Esophagus squamous epithelium (tissue), 5 donors: ENCODE measurements around the gene SEMA6D. TPM values are rescaled to one million over a fixed set of nuclear protein-coding genes. Genes with fewer than 3 reads are reported as not detected.
A peak's percentile ranks its signal among the peaks of the same experiment; 100 is the strongest.

Source experiments
- DNase-seq: peaks from one replicate; lab custom pipeline; 2025; lab: John Stamatoyannopoulos, UW
- H3K27ac ChIP-seq, 4 donors: fragments of 200-600 bp; sonication (generic); one replicate each; pipeline ENCODE4 v1.5.1; 2016 to 2019; ENCODE audit warnings: mild to moderate bottlenecking in 1 of 4
- H3K27me3 ChIP-seq, 4 donors: fragments of 200-600 bp; sonication (generic); 1 replicate in 3 of 4; 2 replicates in 1 of 4; pipeline versions ENCODE4 v1.5.1 to v1.6.0; 2017 to 2021; ENCODE audit warnings: antibody characterized with exemption in 1 of 4
- H3K36me3 ChIP-seq, 3 donors: fragments of 200-600 bp; sonication (generic); one replicate each; pipeline ENCODE4 v1.5.1; 2016 to 2019
- H3K4me1 ChIP-seq, 3 donors: fragments of 200-600 bp; sonication (generic); one replicate each; pipeline ENCODE4 v1.5.1; 2017 to 2019
- H3K4me3 ChIP-seq, 4 donors: fragments of 200-600 bp; sonication (generic); 1 replicate in 3 of 4; 2 replicates in 1 of 4; pipeline ENCODE4 v1.5.1; 2016 to 2019; ENCODE audit warnings: mild to moderate bottlenecking in 2 of 4, moderate library complexity in 1 of 4
- H3K9me3 ChIP-seq, 3 donors: fragments of 200-600 bp; sonication (generic); one replicate each; pipeline ENCODE4 v1.5.1; 2016 to 2019
- POLR2A ChIP-seq, 4 donors: fragments of 450-650 bp; IDR thresholded peaks; one replicate each; pipeline ENCODE4 v1.6.1; 2017; ENCODE audit warnings: antibody characterized with exemption in 4 of 4, mild to moderate bottlenecking in 4 of 4, moderate library complexity in 3 of 4
- WGBS, 2 donors: methylation state at CpG; one replicate each; pipeline ENCODE4 v1.1.5; 2018; 5-methylcytosine and 5-hydroxymethylcytosine counted together
- intact Hi-C: fragments of 100-400 bp; cut with DNase I; formaldehyde crosslinking; loops from one replicate; pipeline ENCODE4 v1.15.0; 2022
- total RNA-seq, 4 donors: library from RNA; depleted of rRNA; stranded (reverse); fragments of >200 nt; gene quantifications; one replicate each; pipeline ENCODE4 v1.1.0, GENCODE V29; 2016
- TF ChIP-seq, protein P1 (sequence below), 6 experiments: fragments of 450-650 bp in 4 of 6; fragments of 200-600 bp in 2 of 6; sonication (generic) in 2 of 6; IDR thresholded peaks; one replicate each; pipeline ENCODE4 v1.5.1; 2016 to 2019; ENCODE audit warnings: antibody characterized with exemption in 6 of 6, mild to moderate bottlenecking in 4 of 6, moderate library complexity in 4 of 6
- donor health status: DM: yes; HTN: yes; CAD: no.

SEMA6D gene
- total RNA-seq, 4 donors from 2014 or later = 0.40 to 4.0 (median 1.1) TPM

DNA sequence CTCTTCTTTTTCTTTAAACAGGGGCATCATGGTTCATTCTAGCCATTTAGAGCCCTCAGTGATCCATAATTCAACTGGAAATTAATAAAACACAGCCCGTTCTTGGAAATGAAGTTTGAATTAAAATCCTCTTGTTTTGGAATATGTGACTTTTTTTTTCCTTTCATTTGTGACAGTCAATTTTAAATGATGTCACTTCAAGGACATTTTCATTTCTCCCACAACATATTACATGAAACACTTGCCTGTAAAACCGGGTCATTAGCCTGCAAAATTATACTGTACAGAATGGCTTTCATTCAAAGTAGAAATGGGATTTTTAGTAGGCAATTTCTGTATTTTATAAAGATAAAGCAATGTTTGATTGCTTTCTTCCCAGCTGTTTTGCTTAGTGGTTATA is 789 bp upstream of the SEMA6D start:
- no peak for TF ChIP-seq POLR2A (IDR thresholded peaks at IDR 0.05)
- TF ChIP-seq, protein P1, sequence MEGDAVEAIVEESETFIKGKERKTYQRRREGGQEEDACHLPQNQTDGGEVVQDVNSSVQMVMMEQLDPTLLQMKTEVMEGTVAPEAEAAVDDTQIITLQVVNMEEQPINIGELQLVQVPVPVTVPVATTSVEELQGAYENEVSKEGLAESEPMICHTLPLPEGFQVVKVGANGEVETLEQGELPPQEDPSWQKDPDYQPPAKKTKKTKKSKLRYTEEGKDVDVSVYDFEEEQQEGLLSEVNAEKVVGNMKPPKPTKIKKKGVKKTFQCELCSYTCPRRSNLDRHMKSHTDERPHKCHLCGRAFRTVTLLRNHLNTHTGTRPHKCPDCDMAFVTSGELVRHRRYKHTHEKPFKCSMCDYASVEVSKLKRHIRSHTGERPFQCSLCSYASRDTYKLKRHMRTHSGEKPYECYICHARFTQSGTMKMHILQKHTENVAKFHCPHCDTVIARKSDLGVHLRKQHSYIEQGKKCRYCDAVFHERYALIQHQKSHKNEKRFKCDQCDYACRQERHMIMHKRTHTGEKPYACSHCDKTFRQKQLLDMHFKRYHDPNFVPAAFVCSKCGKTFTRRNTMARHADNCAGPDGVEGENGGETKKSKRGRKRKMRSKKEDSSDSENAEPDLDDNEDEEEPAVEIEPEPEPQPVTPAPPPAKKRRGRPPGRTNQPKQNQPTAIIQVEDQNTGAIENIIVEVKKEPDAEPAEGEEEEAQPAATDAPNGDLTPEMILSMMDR (IDR thresholded peaks at IDR 0.05) = no peak
- Histone ChIP-seq H3K4me1 (peaks cover 5 to 52% (median 7%) of the 10 kb centered on the region in 3 donors), H3K9me3 (no peaks in the 10 kb centered on the region), H3K27ac (peak overlapping the region in 2 of 4 donors; percentile 78 to 85), H3K36me3 (no peaks in the 10 kb centered on the region), H3K27me3 (peaks cover 0 to 64% (median 0%) of the 10 kb centered on the region in 4 donors), H3K4me3 (peak overlapping the region in 3 of 4 donors; percentile 55 to 82 (median 67))
- no peak for DNase-seq
- 38 to 61% methylated on average over 2 of the region's 2 CpGs for WGBS, 2 donors
- intact Hi-C loops = loop anchor here (10.0 kb wide), 1 partner anchor 268 kb away; no protein-coding TSS in a partner anchor

DNA sequence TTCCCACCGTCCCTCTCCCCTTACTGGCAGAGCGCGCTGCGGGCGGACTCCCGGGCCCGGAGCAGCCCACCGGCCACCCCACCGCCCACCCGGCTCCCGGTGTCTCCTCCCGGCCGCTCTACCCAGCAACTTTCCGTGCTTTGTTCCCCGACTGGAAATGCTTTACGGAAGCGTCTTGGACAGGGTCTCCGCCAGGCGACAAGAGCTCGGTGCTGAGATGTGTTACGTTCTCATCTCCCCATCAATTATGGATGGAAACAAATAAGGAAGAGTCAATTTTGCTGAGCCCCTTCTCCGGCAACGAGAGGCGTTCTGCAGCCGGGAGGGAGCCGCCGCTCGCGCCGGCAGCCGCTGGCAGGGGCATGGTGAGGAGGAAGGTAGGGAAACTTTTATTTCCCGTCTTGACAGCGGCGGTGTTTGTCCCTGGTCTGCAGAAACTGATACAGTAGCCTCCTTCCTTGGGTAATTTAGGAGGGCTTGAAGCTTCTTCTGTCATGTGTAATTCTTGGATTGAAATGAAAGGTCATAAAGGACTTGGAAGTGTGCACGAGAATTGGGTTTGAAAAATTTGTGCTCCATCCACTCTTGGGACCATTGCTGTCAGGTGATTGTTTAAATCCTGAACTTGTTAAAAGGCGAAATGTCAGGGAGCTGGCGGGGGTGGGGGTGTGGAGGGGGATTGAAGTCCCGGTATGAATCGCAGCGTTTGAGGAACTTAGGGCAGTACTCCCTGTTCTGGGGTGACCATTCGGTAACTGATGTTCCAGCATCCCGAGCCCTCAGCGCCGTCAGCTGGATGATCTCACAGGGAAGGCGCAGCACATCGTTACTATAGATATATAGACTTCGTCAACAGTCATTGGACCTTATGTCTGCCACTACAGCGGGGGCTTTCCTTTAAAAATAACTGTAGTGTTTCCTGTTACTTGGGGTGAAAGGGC is 1.5 kb downstream of the SEMA6D start:
- intact Hi-C loops = loop anchor here (10.0 kb wide), 1 partner anchor 266 kb away; no protein-coding TSS in a partner anchor

DNA sequence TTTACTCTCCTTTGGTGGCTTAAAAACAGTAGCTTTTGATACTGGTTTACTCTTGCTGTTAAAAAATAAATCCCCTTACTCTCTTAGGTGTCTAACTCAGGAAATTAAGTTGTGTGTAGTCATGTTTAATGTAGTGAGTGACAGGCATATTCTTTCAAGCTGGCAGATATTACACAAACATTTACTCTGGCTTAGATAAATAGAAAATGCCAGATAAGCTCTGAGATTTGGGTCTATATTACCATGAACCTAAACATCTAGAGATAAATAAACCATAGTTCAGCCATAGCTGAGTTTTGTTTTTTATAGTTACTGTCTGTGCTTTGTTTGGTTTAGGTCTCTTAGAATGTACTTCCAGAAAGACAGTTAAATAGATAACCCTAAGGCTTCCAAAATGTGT is 2.4 kb downstream of the SEMA6D start:
- Histone ChIP-seq H3K36me3 (no peaks in the 10 kb centered on the region), H3K4me3 (peak overlapping the region in 2 of 4 donors; percentile 67 to 82), H3K27ac (peak overlapping the region in 3 of 4 donors; percentile 78 to 90 (median 85)), H3K27me3 (peaks cover 0 to 69% (median 0%) of the 10 kb centered on the region in 4 donors), H3K9me3 (no peaks in the 10 kb centered on the region), H3K4me1 (peaks cover 5 to 52% (median 7%) of the 10 kb centered on the region in 3 donors)
- intact Hi-C loops = loop anchor here (10.0 kb wide), 1 partner anchor 265 kb away; no protein-coding TSS in a partner anchor
- no peak for TF ChIP-seq POLR2A (IDR thresholded peaks at IDR 0.05)
- TF ChIP-seq, protein P1 (IDR thresholded peaks at IDR 0.05) = no peak
- DNase-seq = no peak

More for the DNA sequence above, 1.5 kb downstream of the SEMA6D start:
- H3K27me3 ChIP-seq = peaks cover 0 to 69% (median 0%) of the 10 kb centered on the region in 4 donors
- no peaks in the 10 kb centered on the region for H3K36me3 ChIP-seq
- no peaks in the 10 kb centered on the region for H3K9me3 ChIP-seq
- DNase-seq = no peak
- H3K4me1 ChIP-seq = peaks cover 5 to 52% (median 7%) of the 10 kb centered on the region in 3 donors
- TF ChIP-seq, protein P1 (IDR thresholded peaks at IDR 0.05) = no peak
- TF ChIP-seq POLR2A (IDR thresholded peaks at IDR 0.05) = no peak
- peak overlapping the region; percentile 50 to 82 (median 61) for H3K4me3 ChIP-seq
- peak overlapping the region; percentile 57 to 90 (median 82) for H3K27ac ChIP-seq
- WGBS, 2 donors = 23 to 27% methylated on average over 23 to 24 of the region's 48 CpGs

DNA sequence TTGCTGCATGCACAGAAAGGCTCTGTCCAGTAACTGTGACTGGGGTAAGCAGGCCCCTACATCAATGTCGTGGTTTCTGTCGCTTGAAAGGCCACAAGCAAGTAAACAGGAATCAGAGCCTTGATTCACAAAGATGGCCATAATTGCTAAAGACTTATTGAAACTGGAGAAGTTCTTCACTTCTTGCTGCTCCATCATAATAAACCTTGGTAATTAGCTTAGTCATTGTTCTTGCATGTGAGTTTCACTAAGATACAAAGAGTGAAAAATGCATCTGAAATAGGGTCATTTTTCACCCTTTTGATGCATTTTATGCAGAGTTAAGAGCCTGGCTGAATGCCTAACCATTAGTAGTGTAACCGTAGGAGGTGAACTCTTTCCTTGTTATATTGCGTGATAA is 3.2 kb downstream of the SEMA6D start:
- Histone ChIP-seq H3K4me1 (peaks cover 5 to 52% (median 7%) of the 10 kb centered on the region in 3 donors), H3K36me3 (no peaks in the 10 kb centered on the region), H3K27ac (peak overlapping the region in 2 of 4 donors; percentile 9 to 12), H3K4me3 (peak overlapping the region in 1 of 4 donors; percentile 3), H3K9me3 (no peaks in the 10 kb centered on the region), H3K27me3 (peaks cover 0 to 62% (median 0%) of the 10 kb centered on the region in 4 donors)
- TF ChIP-seq POLR2A (IDR thresholded peaks at IDR 0.05) = no peak
- TF ChIP-seq, protein P1 (IDR thresholded peaks at IDR 0.05) = no peak
- WGBS, 2 donors = 80 to 87% methylated on average over 4 of the region's 4 CpGs
- no peak for DNase-seq
- intact Hi-C loops = no loop called here
